ENCODE measurements around the gene TMEM132C. TPM values are rescaled to one million over a fixed set of nuclear protein-coding genes. Genes with fewer than 3 reads are reported as not detected.

The TMEM132C gene
- total RNA-seq, 8 experiments from 2014 or later, result 0.21 to 21.1 (median 2.3) TPM; not detected in 1

GRCh38 chr12:128606051-128606450 lies 339.1 kb downstream of the TMEM132C start:
- Histone ChIP-seq H3K27ac (no peak overlapping the region), H3K4me3 (no peak overlapping the region), H3K4me1 (replicated peaks in 1 of 2) (no peaks in the 10 kb centered on the region)
- 0 to 36% (median 13%) methylated on average over 1 to 3 of the region's 4 CpGs; no CpG with 5 or more reads in 3 of the 10 experiments for WGBS, 10 experiments
- ATAC-seq (replicated peaks in 6 of 8), result peak in 1 of 8 experiments; percentile 52
- in situ Hi-C loops (cut with MboI; ENCODE audit: low pct_unique_long_range_greater_than_20kb in 2 of 9, low sequenced_read_pairs in 9 of 9, unreplicated experiment in 9 of 9), result no loop called here

- no peak for ATAC-seq (replicated peaks in 6 of 8)
- in situ Hi-C loops (cut with MboI; ENCODE audit: low pct_unique_long_range_greater_than_20kb in 2 of 9, low sequenced_read_pairs in 9 of 9, unreplicated experiment in 9 of 9), result no loop called here
- WGBS, 10 experiments, result 0 to 100% (median 0%) methylated on average over 1 to 3 of the region's 3 CpGs; no CpG with 5 or more reads in 4 of the 10 experiments
- H3K4me1 ChIP-seq (replicated peaks in 1 of 2), result no peaks in the 10 kb centered on the region
- no peak overlapping the region for H3K27ac ChIP-seq
- no peak overlapping the region for H3K4me3 ChIP-seq
Observed at GRCh38 chr12:128606538-128606937, 339.6 kb downstream of the TMEM132C start.

GRCh38 chr12:128606970-128607369 lies 340.0 kb downstream of the TMEM132C start:
- H3K4me1 ChIP-seq (replicated peaks in 1 of 2), result no peaks in the 10 kb centered on the region

DNA sequence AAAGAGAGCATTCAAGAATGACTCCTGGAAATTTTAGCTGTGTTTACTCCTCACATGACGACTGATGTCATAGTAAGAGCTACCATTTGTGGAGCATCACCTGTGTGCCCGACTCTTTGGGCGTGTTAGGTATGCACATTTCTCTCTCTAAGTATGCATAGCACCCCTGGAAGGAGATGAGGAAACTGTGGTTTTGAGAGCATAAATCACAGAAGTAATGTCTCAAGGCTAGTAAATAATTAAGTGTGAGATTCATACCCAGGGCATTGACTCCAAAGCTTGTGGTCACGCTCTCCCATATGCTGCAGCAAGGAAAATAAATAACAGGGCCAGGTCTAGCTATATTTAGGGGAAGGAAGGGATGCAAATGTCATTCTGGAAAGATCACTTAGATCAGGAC lies 340.7 kb downstream of the TMEM132C start:
- in situ Hi-C loops (cut with MboI; ENCODE audit: low pct_unique_long_range_greater_than_20kb in 2 of 9, low sequenced_read_pairs in 9 of 9, unreplicated experiment in 9 of 9), result no loop called here
- WGBS, 10 experiments, result 7 to 100% (median 47%) methylated on average over 1 to 4 of the region's 4 CpGs; no CpG with 5 or more reads in 3 of the 10 experiments
- H3K27ac ChIP-seq, result no peak overlapping the region
- H3K4me1 ChIP-seq (replicated peaks in 1 of 2), result no peaks in the 10 kb centered on the region
- no peak overlapping the region for H3K4me3 ChIP-seq
- ATAC-seq (replicated peaks in 6 of 8), result no peak

More at GRCh38 chr12:128606970-128607369, 340.0 kb downstream of the TMEM132C start:
- 10 to 100% (median 34%) methylated on average over 1 to 4 of the region's 4 CpGs; no CpG with 5 or more reads in 4 of the 10 experiments for WGBS, 10 experiments
- in situ Hi-C loops (cut with MboI; ENCODE audit: low pct_unique_long_range_greater_than_20kb in 2 of 9, low sequenced_read_pairs in 9 of 9, unreplicated experiment in 9 of 9), result no loop called here
- Histone ChIP-seq H3K4me3 (no peak overlapping the region), H3K27ac (no peak overlapping the region)
- no peak for ATAC-seq (replicated peaks in 6 of 8)

DNA sequence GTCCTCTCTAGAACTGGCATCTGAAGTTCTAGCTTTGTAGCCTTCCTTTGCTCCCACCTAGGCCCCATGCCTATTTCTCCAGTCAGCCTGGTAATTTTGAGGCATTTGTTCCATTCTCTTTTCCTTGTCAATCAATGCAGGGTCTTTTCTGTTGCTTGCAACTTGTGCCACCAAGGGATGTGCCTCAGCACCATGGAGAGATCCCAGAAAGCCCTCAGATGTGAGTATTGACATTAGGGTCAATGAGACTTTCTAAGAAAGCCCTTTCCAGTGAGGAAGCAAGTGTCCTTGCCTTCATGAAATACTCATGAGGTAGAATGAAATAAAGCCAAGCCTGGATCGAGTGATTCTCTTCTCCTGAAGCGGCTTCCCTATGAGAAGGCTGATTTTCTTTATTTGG lies 342.9 kb downstream of the TMEM132C start:
- no peak overlapping the region for H3K27ac ChIP-seq
- ATAC-seq (replicated peaks in 6 of 8), result no peak
- no peak overlapping the region for H3K4me3 ChIP-seq
- no peaks in the 10 kb centered on the region for H3K4me1 ChIP-seq (replicated peaks in 1 of 2)
- 0 to 88% (median 20%) methylated on average over 1 to 2 of the region's 2 CpGs; no CpG with 5 or more reads in 2 of the 10 experiments for WGBS, 10 experiments
- in situ Hi-C loops (cut with MboI; ENCODE audit: low pct_unique_long_range_greater_than_20kb in 2 of 9, low sequenced_read_pairs in 9 of 9, unreplicated experiment in 9 of 9), result no loop called here

- WGBS, 10 experiments, result 0 to 58% (median 21%) methylated on average over 1 to 6 of the region's 6 CpGs; no CpG with 5 or more reads in 1 of the 10 experiments
- in situ Hi-C loops (cut with MboI; ENCODE audit: low pct_unique_long_range_greater_than_20kb in 2 of 9, low sequenced_read_pairs in 9 of 9, unreplicated experiment in 9 of 9), result no loop called here
- Histone ChIP-seq H3K4me3 (no peak overlapping the region), H3K27ac (no peak overlapping the region), H3K4me1 (replicated peaks in 1 of 2) (no peaks in the 10 kb centered on the region)
- peak in 1 of 8 experiments; percentile 45 for ATAC-seq (replicated peaks in 6 of 8)
Observed at GRCh38 chr12:128611736-128612135, 344.8 kb downstream of the TMEM132C start.

- peak in 1 of 8 experiments; percentile 15 for ATAC-seq (replicated peaks in 6 of 8)
- H3K4me3 ChIP-seq, result no peak overlapping the region
- 0 to 90% (median 32%) methylated on average over 1 to 7 of the region's 8 CpGs; no CpG with 5 or more reads in 1 of the 10 experiments for WGBS, 10 experiments
- no peaks in the 10 kb centered on the region for H3K4me1 ChIP-seq (replicated peaks in 1 of 2)
- in situ Hi-C loops (cut with MboI; ENCODE audit: low pct_unique_long_range_greater_than_20kb in 2 of 9, low sequenced_read_pairs in 9 of 9, unreplicated experiment in 9 of 9), result no loop called here
- H3K27ac ChIP-seq, result no peak overlapping the region
Observed at GRCh38 chr12:128612150-128612850, 345.3 kb downstream of the TMEM132C start.

GRCh38 chr12:128613837-128614590 lies 347.0 kb downstream of the TMEM132C start:
- 0 to 100% (median 37%) methylated on average over 1 to 5 of the region's 6 CpGs; no CpG with 5 or more reads in 1 of the 10 experiments for WGBS, 10 experiments
- peak in 1 of 8 experiments; percentile 44 for ATAC-seq (replicated peaks in 6 of 8)
- no peaks in the 10 kb centered on the region for H3K4me1 ChIP-seq (replicated peaks in 1 of 2)
- in situ Hi-C loops (cut with MboI; ENCODE audit: low pct_unique_long_range_greater_than_20kb in 2 of 9, low sequenced_read_pairs in 9 of 9, unreplicated experiment in 9 of 9), result no loop called here
- H3K27ac ChIP-seq, result no peak overlapping the region
- H3K4me3 ChIP-seq, result no peak overlapping the region

- no peak overlapping the region for H3K4me3 ChIP-seq
- in situ Hi-C loops (cut with MboI; ENCODE audit: low pct_unique_long_range_greater_than_20kb in 2 of 9, low sequenced_read_pairs in 9 of 9, unreplicated experiment in 9 of 9), result no loop called here
- no peaks in the 10 kb centered on the region for H3K4me1 ChIP-seq (replicated peaks in 1 of 2)
- 47 to 100% (median 60%) methylated on average over 1 to 2 of the region's 2 CpGs; no CpG with 5 or more reads in 7 of the 10 experiments for WGBS, 10 experiments
- ATAC-seq (replicated peaks in 6 of 8), result no peak
- H3K27ac ChIP-seq, result no peak overlapping the region
Observed at GRCh38 chr12:128617304-128617833, 350.4 kb downstream of the TMEM132C start.

GRCh38 chr12:128619263-128619662 lies 352.3 kb downstream of the TMEM132C start:
- no peak overlapping the region for H3K4me3 ChIP-seq
- no peak for ATAC-seq (replicated peaks in 6 of 8)
- WGBS, 10 experiments, result 0 to 36% (median 13%) methylated on average over 1 to 8 of the region's 8 CpGs; no CpG with 5 or more reads in 5 of the 10 experiments
- in situ Hi-C loops (cut with MboI; ENCODE audit: low pct_unique_long_range_greater_than_20kb in 2 of 9, low sequenced_read_pairs in 9 of 9, unreplicated experiment in 9 of 9), result no loop called here
- no peaks in the 10 kb centered on the region for H3K4me1 ChIP-seq (replicated peaks in 1 of 2)
- no peak overlapping the region for H3K27ac ChIP-seq

- H3K4me1 ChIP-seq (replicated peaks in 1 of 2), result no peaks in the 10 kb centered on the region
- 17 to 83% (median 49%) methylated on average over 1 to 7 of the region's 8 CpGs; no CpG with 5 or more reads in 2 of the 10 experiments for WGBS, 10 experiments
- no peak overlapping the region for H3K27ac ChIP-seq
- no peak for ATAC-seq (replicated peaks in 6 of 8)
- no peak overlapping the region for H3K4me3 ChIP-seq
- in situ Hi-C loops (cut with MboI; ENCODE audit: low pct_unique_long_range_greater_than_20kb in 2 of 9, low sequenced_read_pairs in 9 of 9, unreplicated experiment in 9 of 9), result no loop called here
Observed at GRCh38 chr12:128621304-128621703, 354.3 kb downstream of the TMEM132C start.

- ATAC-seq (replicated peaks in 6 of 8), result no peak
- in situ Hi-C loops (cut with MboI; ENCODE audit: low pct_unique_long_range_greater_than_20kb in 2 of 9, low sequenced_read_pairs in 9 of 9, unreplicated experiment in 9 of 9), result no loop called here
- H3K4me3 ChIP-seq, result no peak overlapping the region
- no peaks in the 10 kb centered on the region for H3K4me1 ChIP-seq (replicated peaks in 1 of 2)
- WGBS, 10 experiments, result 25 to 100% (median 65%) methylated on average over 2 to 6 of the region's 6 CpGs
- no peak overlapping the region for H3K27ac ChIP-seq
Observed at GRCh38 chr12:128623748-128624147, 356.8 kb downstream of the TMEM132C start.

GRCh38 chr12:128626808-128627320 lies 359.9 kb downstream of the TMEM132C start:
- Histone ChIP-seq H3K4me3 (no peak overlapping the region), H3K4me1 (replicated peaks in 1 of 2) (no peaks in the 10 kb centered on the region), H3K27ac (no peak overlapping the region)
- in situ Hi-C loops (cut with MboI; ENCODE audit: low pct_unique_long_range_greater_than_20kb in 2 of 9, low sequenced_read_pairs in 9 of 9, unreplicated experiment in 9 of 9), result no loop called here
- WGBS, 10 experiments, result 12 to 98% (median 38%) methylated on average over 1 to 6 of the region's 6 CpGs
- ATAC-seq (replicated peaks in 6 of 8), result no peak
